Left ventricle myocardium inferior (tissue), 1 donor: ENCODE results near the gene ITGBL1. TPM values are rescaled to one million over a fixed set of nuclear protein-coding genes. Genes with fewer than 3 reads are reported as not detected.

ENCODE experiments used
- DNase-seq: peaks from one replicate; pipeline ENCODE4 v3.0.0-alpha.2; 2020
- H3K27ac ChIP-seq: fragments of 200-600 bp; replicated peaks from 2 replicates; pipeline ENCODE4 v1.8.0; 2021
- H3K27me3 ChIP-seq: fragments of 200-600 bp; 2 replicates; pipeline ENCODE4 v1.8.0; 2021; ENCODE audit warnings: low read depth
- H3K36me3 ChIP-seq: fragments of 200-600 bp; 2 replicates; pipeline ENCODE4 v1.8.0; 2021
- H3K4me1 ChIP-seq: fragments of 200-600 bp; 2 replicates; pipeline ENCODE4 v1.8.0; 2021
- H3K4me3 ChIP-seq: fragments of 200-600 bp; 2 replicates; pipeline ENCODE4 v1.8.0; 2021; ENCODE audit warnings: mild to moderate bottlenecking, moderate library complexity
- H3K9me3 ChIP-seq: fragments of 200-600 bp; replicated peaks from 2 replicates; pipeline ENCODE4 v1.8.0; 2021
- CTCF ChIP-seq: fragments of 200-600 bp; IDR thresholded peaks from 2 replicates; pipeline ENCODE4 v1.8.0; 2021; ENCODE audit warnings: antibody characterized with exemption, mild to moderate bottlenecking, borderline replicate concordance
- intact Hi-C: fragments of 100-400 bp; cut with micrococcal nuclease; formaldehyde crosslinking; loops from one replicate; pipeline ENCODE4 v1.11.0; 2022
- total RNA-seq: library from RNA; stranded (reverse); fragmentation: NEBNext Ultra II Directional; extraction: Animal tissue kit (Norgen Biotek cat#: 25700); gene quantifications from one replicate; pipeline ENCODE4 v1.2.1, GENCODE V29; 2021
- donor health status: DM: no; HTN: yes; CAD: no; lungs with severe emphysema.

ITGBL1 gene
- total RNA-seq, 1 donor from 2014 or later, result 2.2 TPM

GRCh38 chr13:101565317-101565716 lies 112.8 kb downstream of the ITGBL1 start:
- Histone ChIP-seq H3K4me1 (no peaks in the 10 kb centered on the region), H3K36me3 (no peaks in the 10 kb centered on the region), H3K4me3 (no peak overlapping the region), H3K27me3 (no peaks in the 10 kb centered on the region), H3K27ac (no peak overlapping the region), H3K9me3 (no peaks in the 10 kb centered on the region)
- no peak for TF ChIP-seq CTCF
- intact Hi-C loops, result no loop called here
- no peak for DNase-seq

- H3K27me3 ChIP-seq, result no peaks in the 10 kb centered on the region
- no peak for DNase-seq
- TF ChIP-seq CTCF, result no peak
- intact Hi-C loops, result no loop called here
- H3K27ac ChIP-seq, result no peak overlapping the region
- H3K36me3 ChIP-seq, result no peaks in the 10 kb centered on the region
- no peak overlapping the region for H3K4me3 ChIP-seq
- H3K4me1 ChIP-seq, result no peaks in the 10 kb centered on the region
- H3K9me3 ChIP-seq, result no peaks in the 10 kb centered on the region
These were observed 115.4 kb downstream of the ITGBL1 start for GRCh38 chr13:101567841-101568240.

- H3K27me3 ChIP-seq, result no peaks in the 10 kb centered on the region
- no peak overlapping the region for H3K4me3 ChIP-seq
- H3K9me3 ChIP-seq, result no peaks in the 10 kb centered on the region
- intact Hi-C loops, result no loop called here
- TF ChIP-seq CTCF, result no peak
- no peaks in the 10 kb centered on the region for H3K36me3 ChIP-seq
- H3K4me1 ChIP-seq, result no peaks in the 10 kb centered on the region
- H3K27ac ChIP-seq, result no peak overlapping the region
- no peak for DNase-seq
These were observed 117.3 kb downstream of the ITGBL1 start for GRCh38 chr13:101569807-101570206.

GRCh38 chr13:101570410-101570809 lies 117.9 kb downstream of the ITGBL1 start:
- no peak for DNase-seq
- TF ChIP-seq CTCF, result no peak

GRCh38 chr13:101572456-101572855 lies 120.0 kb downstream of the ITGBL1 start:
- H3K27ac ChIP-seq, result no peak overlapping the region
- no peak overlapping the region for H3K4me3 ChIP-seq
- no peak for TF ChIP-seq CTCF
- H3K27me3 ChIP-seq, result no peaks in the 10 kb centered on the region
- intact Hi-C loops, result no loop called here
- no peaks in the 10 kb centered on the region for H3K9me3 ChIP-seq
- no peak for DNase-seq
- no peaks in the 10 kb centered on the region for H3K4me1 ChIP-seq
- H3K36me3 ChIP-seq, result no peaks in the 10 kb centered on the region

More at GRCh38 chr13:101570410-101570809, 117.9 kb downstream of the ITGBL1 start:
- no peaks in the 10 kb centered on the region for H3K4me1 ChIP-seq
- no peaks in the 10 kb centered on the region for H3K9me3 ChIP-seq
- H3K36me3 ChIP-seq, result no peaks in the 10 kb centered on the region
- no peak overlapping the region for H3K27ac ChIP-seq
- H3K27me3 ChIP-seq, result no peaks in the 10 kb centered on the region
- H3K4me3 ChIP-seq, result no peak overlapping the region
- intact Hi-C loops, result no loop called here

GRCh38 chr13:101575581-101575980 lies 123.1 kb downstream of the ITGBL1 start:
- H3K27ac ChIP-seq, result peak overlapping the region; percentile 8
- H3K36me3 ChIP-seq, result no peaks in the 10 kb centered on the region
- no peaks in the 10 kb centered on the region for H3K4me1 ChIP-seq
- no peak for TF ChIP-seq CTCF
- H3K4me3 ChIP-seq, result no peak overlapping the region
- H3K9me3 ChIP-seq, result no peaks in the 10 kb centered on the region
- H3K27me3 ChIP-seq, result no peaks in the 10 kb centered on the region
- intact Hi-C loops, result no loop called here
- no peak for DNase-seq
